C4-2B (cell line): Measurements from ENCODE around the gene TSNAXIP1.

Source experiments
- H3K27ac ChIP-seq: fragments of 450-650 bp; 2 replicates; pipeline ENCODE4 v1.5.1; 2017
- ZFX ChIP-seq: fragments of 450-650 bp; IDR thresholded peaks from 2 replicates; pipeline ENCODE4 v1.6.1; 2017
- TF ChIP-seq, protein P1 (sequence below): fragments of 450-650 bp; conservative IDR thresholded peaks from 2 replicates; pipeline ENCODE4 v1.5.1; 2017; ENCODE audit warnings: mild to moderate bottlenecking

The TSNAXIP1 gene

DNA sequence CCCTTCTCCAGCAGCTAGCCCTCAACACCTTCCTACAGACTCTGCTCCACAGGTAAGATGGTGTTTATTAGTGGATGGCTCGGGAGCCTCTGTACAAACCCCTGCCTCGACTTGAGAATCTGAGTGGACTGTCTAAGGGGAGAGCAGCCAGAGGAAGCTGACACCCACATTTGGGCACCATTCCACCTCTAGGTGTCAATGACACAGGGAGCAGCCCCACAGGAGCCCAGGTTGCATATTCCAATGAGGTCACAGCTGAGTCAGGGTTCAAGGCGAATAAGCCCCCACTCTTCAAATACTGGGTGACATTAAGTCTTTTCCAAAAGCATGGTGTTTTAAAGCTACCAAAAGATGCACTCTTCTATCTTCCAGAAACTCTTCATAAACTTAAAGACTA is 32.2 kb upstream of the TSNAXIP1 start:
- no peak overlapping the region for H3K27ac ChIP-seq
- TF ChIP-seq, protein P1, sequence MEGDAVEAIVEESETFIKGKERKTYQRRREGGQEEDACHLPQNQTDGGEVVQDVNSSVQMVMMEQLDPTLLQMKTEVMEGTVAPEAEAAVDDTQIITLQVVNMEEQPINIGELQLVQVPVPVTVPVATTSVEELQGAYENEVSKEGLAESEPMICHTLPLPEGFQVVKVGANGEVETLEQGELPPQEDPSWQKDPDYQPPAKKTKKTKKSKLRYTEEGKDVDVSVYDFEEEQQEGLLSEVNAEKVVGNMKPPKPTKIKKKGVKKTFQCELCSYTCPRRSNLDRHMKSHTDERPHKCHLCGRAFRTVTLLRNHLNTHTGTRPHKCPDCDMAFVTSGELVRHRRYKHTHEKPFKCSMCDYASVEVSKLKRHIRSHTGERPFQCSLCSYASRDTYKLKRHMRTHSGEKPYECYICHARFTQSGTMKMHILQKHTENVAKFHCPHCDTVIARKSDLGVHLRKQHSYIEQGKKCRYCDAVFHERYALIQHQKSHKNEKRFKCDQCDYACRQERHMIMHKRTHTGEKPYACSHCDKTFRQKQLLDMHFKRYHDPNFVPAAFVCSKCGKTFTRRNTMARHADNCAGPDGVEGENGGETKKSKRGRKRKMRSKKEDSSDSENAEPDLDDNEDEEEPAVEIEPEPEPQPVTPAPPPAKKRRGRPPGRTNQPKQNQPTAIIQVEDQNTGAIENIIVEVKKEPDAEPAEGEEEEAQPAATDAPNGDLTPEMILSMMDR: no peak
- TF ChIP-seq ZFX: no peak

DNA sequence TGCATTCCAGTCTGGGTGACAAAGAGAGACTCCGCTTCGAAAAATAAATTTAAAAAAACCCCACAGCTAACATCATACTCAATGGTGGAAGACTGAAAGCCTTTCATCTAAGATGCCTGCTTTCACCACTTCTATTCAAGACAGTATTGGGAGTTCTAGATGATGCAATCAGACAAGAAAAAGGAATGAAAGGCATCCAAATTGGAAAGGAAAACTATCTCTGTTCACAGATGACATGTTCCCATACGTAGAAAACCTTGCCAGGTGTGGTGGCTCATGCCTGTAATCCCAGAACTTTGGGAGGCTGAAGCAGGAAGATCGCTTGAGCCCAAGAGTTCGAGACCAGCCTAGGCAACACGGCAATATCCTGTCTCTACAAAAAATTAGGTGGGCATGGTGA is 31.4 kb upstream of the TSNAXIP1 start:
- TF ChIP-seq, protein P1: no peak
- no peak for TF ChIP-seq ZFX
- no peak overlapping the region for H3K27ac ChIP-seq

DNA sequence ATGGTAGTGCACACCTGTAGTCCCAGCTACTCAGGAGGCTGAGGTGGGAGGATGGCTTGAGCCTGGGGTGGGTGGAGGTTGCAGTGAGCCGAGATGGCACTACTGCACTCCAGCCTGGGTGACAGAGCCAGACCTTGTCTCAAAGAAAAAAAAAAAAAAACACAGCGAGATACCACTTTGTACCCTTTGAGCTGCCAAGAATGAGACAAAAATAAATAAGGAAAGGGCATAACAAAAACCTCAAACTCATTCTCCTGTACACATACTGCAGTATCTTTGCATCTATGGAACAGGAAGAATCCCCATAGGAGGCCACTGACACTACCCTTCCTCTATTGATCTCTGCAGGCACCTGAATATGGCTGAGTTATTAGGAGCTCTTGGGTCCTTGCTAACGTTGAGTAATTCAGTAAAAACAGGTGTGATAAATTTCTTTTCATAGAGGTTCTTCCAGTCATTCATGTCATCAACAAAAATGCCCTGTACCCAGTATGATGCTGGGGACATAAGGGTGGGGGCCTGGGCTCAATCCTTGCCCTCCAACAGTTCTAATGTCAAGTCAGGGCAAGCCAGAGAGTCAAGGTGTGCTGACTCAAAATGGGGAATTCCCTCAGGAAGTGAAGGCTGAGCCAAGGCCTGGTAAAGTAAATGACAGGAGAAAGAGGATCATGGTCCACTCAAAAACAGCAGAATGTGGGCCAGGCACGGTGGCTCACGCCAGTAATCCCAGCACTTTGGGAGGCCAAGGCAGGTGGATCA is 27.3 kb upstream of the TSNAXIP1 start:
- H3K27ac ChIP-seq: peak overlapping the region; percentile 94
- TF ChIP-seq ZFX: no peak
- TF ChIP-seq, protein P1: no peak

DNA sequence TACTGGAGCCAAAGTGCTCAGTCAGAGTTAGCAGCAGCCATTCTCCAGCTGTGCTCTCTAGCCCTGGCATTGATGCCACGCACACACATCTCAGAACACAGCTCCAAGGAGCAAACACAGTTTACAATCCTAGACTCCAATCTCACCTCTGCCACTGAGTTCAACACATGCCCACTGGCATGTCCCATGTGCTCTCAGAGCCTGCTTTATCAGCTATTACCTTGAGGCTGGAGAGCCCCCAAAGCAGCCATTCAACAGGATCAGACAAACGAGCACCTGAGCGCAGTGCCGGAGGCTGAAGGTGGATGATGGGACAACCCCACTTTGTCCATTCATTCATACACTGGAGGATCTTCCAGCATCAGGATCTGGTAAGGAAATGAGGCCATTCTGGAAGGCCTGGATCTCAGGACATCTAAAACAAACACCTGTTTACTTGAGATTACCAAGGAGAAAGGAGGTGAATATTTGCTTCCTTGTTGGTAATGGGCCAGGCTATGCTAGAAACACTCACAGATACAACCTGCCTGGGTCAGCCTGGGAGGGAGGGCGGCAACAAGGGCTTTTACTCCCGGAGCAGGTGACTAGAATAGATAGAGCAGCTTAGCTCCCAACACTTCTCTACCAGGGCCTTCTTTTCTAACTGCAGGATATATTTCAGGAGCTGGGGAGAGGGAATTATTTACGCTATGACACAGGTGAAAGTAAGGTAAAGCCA is 25.7 kb upstream of the TSNAXIP1 start:
- TF ChIP-seq ZFX: no peak
- TF ChIP-seq, protein P1: no peak
- H3K27ac ChIP-seq: peak overlapping the region; percentile 94

DNA sequence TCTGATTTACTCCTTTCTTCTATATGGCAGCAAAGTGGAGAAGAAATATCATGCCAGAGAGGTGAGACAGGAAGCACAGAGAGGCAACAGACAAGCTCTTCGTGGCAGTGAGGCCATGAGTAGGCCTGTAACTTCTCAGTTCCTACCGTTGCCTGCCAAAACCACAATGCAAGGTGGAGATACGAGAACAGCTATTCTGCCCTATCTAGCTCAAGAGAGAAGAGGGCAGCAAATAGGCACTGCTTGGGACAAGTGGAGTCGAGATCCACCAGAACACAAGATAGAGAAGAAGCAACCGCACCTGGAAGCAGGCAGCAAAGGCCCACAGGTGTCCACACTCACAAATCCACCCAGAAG is 25.1 kb upstream of the TSNAXIP1 start:
- H3K27ac ChIP-seq: peak overlapping the region; percentile 94
- TF ChIP-seq ZFX: no peak
- TF ChIP-seq, protein P1: no peak

DNA sequence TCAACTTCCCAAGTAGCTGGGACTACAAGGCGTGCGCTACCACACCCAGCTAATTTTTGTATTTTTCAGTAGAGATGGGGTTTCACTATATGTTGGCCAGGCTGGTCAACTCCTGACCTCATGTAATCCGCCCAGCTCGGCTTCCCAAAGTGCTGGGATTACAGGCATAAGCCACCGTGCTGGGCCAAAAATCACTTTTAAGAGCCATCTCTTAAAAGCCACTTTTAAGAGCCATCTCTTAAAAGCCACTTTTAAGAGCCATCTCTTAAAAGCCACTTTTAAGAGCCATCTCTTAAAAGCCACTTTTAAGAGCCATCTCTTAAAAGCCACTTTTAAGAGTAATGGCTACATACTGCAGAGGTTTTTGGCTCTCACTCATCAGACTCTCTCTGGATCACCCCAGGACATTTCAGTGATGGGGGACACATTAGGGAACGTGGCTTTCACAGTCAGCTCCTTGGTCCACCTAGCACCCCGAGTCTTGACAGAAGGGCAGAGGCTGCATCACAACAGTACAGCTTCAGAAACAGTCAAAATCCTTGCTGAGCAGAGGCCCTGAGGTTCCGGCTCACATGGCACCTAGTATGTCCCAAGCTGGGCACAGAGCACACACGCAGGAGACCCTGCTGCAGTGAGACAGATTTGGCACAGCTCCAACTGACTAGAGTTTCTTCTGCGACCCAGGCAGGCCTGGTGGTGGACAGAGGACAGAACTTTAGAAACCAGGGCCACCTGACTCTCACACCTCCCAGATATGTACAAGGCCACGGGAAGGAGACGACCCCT is 23.9 kb upstream of the TSNAXIP1 start:
- H3K27ac ChIP-seq: no peak overlapping the region
- TF ChIP-seq ZFX: no peak
- TF ChIP-seq, protein P1: no peak

DNA sequence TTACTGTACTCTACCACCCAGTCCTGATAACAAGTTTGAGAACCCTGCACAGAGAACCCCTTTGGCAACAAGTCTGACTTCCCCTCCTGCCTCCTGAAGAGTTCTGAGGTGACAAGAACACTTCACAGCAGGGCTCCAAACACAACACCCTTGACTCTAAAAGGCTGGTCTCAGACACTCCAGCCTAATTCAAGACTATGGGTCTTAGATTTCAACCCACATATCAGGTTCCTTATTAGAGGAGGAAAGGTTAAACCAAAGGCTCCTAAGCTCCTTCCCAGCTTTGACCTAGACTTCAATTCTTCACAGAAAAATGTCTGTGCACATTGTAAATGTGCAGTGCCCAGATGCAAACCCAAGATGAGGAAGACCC is 23.4 kb upstream of the TSNAXIP1 start:
- no peak overlapping the region for H3K27ac ChIP-seq
- TF ChIP-seq ZFX: no peak
- TF ChIP-seq, protein P1: no peak
